ENCODE data around the gene POMZP3. TPM values are rescaled to one million over a fixed set of nuclear protein-coding genes. Genes with fewer than 3 reads are reported as not detected.
A peak's percentile ranks its signal among the peaks of the same experiment; 100 is the strongest.
"Not testable (repeated sequence)": the region's sequence is repeated elsewhere in the genome, so short reads cannot be mapped to it uniquely, and the experiment has no call there.

The POMZP3 gene
- total RNA-seq, 1 donor from 2014 or later: 2.6 TPM

GRCh38 chr7:76613783-76614182 lies 13.3 kb downstream of the POMZP3 start:
- peak; percentile 81 for DNase-seq (ENCODE audit: low read depth)
- H3K36me3 ChIP-seq (ENCODE audit: control insufficient read depth, insufficient read depth, low read length); H3K4me3 ChIP-seq (ENCODE audit: low read depth, low read length); H3K27me3 ChIP-seq (ENCODE audit: control insufficient read depth, insufficient read depth, low read length); FAIRE-seq: not testable (repeated sequence)
- peak; percentile 50 for TF ChIP-seq CTCF (IDR thresholded peaks at IDR 0.05; ENCODE audit: insufficient read depth, low read length, severe bottlenecking)

DNA sequence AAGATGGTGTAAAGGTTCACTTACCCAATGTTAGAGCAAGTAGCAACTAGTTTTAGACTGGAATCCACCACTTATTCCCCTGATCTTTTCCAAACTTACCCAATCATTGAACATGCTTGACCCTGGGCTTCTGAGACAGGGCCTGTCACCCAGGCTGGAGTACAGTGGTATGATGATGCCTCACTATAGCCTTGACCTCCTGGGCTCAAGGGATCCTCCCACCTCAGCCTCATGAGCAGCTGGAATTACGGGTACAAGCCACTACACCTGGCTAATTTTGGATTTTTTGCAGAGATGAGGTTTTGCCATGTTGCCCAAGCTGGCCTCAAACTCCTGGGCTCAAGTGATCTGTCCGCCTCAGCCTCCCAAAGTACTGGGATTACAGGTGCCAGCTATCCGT lies 14.8 kb downstream of the POMZP3 start:
- DNase-seq (ENCODE audit: low read depth); H3K36me3 ChIP-seq (ENCODE audit: control insufficient read depth, insufficient read depth, low read length); H3K27me3 ChIP-seq (ENCODE audit: control insufficient read depth, insufficient read depth, low read length); FAIRE-seq; H3K4me3 ChIP-seq (ENCODE audit: low read depth, low read length): not testable (repeated sequence)

DNA sequence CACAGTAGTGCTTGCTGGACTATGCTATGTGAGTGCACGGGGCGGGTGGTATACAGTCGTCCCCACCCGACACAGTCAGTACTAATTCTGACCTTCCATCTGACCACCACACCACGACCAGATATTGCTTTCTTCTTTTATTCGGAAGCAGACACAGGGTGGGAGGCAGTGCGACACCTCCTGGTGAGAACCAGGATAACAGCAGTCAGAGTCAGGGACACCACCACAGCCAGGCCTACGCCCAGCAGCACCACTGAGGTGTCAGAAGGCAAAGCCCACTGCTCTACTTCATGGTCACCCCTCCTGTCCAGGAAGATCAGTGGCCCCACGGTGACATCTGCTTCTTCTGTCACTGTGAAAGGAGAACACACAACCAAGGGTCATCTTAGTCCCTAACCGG lies 17.2 kb downstream of the POMZP3 start:
- not testable (repeated sequence) for DNase-seq (ENCODE audit: low read depth); H3K4me3 ChIP-seq (ENCODE audit: low read depth, low read length); FAIRE-seq; H3K36me3 ChIP-seq (ENCODE audit: control insufficient read depth, insufficient read depth, low read length); H3K27me3 ChIP-seq (ENCODE audit: control insufficient read depth, insufficient read depth, low read length)

- DNase-seq (ENCODE audit: low read depth): peak; percentile 41
- H3K36me3 ChIP-seq (ENCODE audit: control insufficient read depth, insufficient read depth, low read length); H3K27me3 ChIP-seq (ENCODE audit: control insufficient read depth, insufficient read depth, low read length); H3K4me3 ChIP-seq (ENCODE audit: low read depth, low read length); FAIRE-seq: not testable (repeated sequence)
Measured at GRCh38 chr7:76608469-76608868, 18.6 kb downstream of the POMZP3 start.

DNA sequence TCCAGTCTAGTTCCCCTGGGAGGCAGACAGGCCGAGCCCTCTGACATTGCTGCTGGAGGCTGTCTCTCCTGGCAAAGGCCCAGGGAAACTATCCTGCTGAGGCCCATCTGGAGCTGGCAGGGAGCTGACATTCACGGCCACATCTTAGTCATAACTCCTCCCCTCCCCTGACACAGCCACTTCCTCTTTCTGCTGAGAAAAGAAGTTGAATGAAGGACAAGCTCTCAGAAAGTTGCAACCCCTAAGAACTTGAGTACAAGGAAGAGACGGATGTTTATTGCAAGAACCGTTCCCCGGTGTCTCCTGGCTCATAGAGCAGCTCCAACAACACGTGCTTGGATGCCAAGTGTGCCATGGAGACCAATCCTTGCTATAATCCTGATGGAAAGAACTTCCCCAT lies 21.1 kb downstream of the POMZP3 start:
- peak; percentile 78 for DNase-seq (ENCODE audit: low read depth)
- H3K27me3 ChIP-seq (ENCODE audit: control insufficient read depth, insufficient read depth, low read length); H3K4me3 ChIP-seq (ENCODE audit: low read depth, low read length); FAIRE-seq; H3K36me3 ChIP-seq (ENCODE audit: control insufficient read depth, insufficient read depth, low read length): not testable (repeated sequence)

GRCh38 chr7:76600650-76601049 lies 26.4 kb downstream of the POMZP3 start:
- not testable (repeated sequence) for FAIRE-seq

DNA sequence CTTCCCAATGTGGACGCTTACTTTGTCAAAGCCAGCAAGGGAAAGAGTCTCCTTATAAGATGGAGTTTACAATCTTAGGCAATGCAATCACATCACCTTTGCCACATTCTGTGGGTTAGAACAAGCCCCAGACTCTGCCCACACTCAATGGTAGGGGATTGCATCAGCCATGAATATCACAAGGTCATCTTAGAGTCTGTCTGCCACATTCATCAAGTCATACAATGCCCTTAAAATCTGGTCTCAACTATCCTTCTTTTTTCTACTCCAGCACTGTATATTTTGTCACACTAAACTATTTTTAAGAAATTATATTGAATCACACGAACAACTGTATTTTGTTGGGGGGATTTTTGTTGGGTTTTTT lies 27.0 kb downstream of the POMZP3 start:
- not testable (repeated sequence) for H3K27me3 ChIP-seq (ENCODE audit: control insufficient read depth, insufficient read depth, low read length); H3K36me3 ChIP-seq (ENCODE audit: control insufficient read depth, insufficient read depth, low read length); FAIRE-seq; H3K4me3 ChIP-seq (ENCODE audit: low read depth, low read length); DNase-seq (ENCODE audit: low read depth)

More at GRCh38 chr7:76600650-76601049, 26.4 kb downstream of the POMZP3 start:
- H3K4me3 ChIP-seq (ENCODE audit: low read depth, low read length); H3K36me3 ChIP-seq (ENCODE audit: control insufficient read depth, insufficient read depth, low read length); DNase-seq (ENCODE audit: low read depth); H3K27me3 ChIP-seq (ENCODE audit: control insufficient read depth, insufficient read depth, low read length): not testable (repeated sequence)

DNA sequence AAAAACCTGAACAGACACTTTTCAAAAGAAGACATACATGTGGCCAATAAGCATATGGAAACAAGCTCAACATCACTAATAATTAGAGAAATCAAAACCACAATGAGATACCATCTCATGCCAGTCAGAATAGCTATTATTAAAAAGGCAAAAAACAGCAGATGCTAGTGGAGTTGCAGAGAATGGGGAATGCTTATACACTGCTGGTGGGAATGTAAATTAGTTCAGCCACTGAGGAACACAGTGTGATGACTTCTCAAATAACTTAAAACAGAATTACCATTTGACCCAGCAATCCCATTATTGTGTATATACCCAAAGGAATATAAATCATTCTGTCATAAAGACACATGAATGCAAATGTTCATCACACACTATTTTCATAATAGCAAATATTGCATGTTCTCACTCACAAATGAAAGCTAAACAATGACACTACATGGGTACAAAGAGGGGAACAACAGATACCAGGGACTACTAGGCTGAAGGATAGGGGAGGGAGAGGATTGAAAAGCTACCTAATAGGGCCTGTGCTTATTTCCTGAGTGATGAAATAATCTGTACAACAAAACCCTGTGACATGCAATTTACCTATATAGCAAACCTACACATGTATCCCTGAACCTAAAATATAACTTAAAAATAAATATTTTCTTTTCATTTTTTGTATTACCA lies 28.4 kb downstream of the POMZP3 start:
- not testable (repeated sequence) for H3K36me3 ChIP-seq (ENCODE audit: control insufficient read depth, insufficient read depth, low read length); H3K27me3 ChIP-seq (ENCODE audit: control insufficient read depth, insufficient read depth, low read length); DNase-seq (ENCODE audit: low read depth); FAIRE-seq; H3K4me3 ChIP-seq (ENCODE audit: low read depth, low read length)

GRCh38 chr7:76597288-76597687 lies 29.8 kb downstream of the POMZP3 start:
- not testable (repeated sequence) for H3K36me3 ChIP-seq (ENCODE audit: control insufficient read depth, insufficient read depth, low read length); H3K27me3 ChIP-seq (ENCODE audit: control insufficient read depth, insufficient read depth, low read length); FAIRE-seq; DNase-seq (ENCODE audit: low read depth); H3K4me3 ChIP-seq (ENCODE audit: low read depth, low read length)

GRCh38 chr7:76592694-76593093 lies 34.4 kb downstream of the POMZP3 start:
- not testable (repeated sequence) for FAIRE-seq; H3K27me3 ChIP-seq (ENCODE audit: control insufficient read depth, insufficient read depth, low read length); H3K36me3 ChIP-seq (ENCODE audit: control insufficient read depth, insufficient read depth, low read length); DNase-seq (ENCODE audit: low read depth); H3K4me3 ChIP-seq (ENCODE audit: low read depth, low read length)

DNA sequence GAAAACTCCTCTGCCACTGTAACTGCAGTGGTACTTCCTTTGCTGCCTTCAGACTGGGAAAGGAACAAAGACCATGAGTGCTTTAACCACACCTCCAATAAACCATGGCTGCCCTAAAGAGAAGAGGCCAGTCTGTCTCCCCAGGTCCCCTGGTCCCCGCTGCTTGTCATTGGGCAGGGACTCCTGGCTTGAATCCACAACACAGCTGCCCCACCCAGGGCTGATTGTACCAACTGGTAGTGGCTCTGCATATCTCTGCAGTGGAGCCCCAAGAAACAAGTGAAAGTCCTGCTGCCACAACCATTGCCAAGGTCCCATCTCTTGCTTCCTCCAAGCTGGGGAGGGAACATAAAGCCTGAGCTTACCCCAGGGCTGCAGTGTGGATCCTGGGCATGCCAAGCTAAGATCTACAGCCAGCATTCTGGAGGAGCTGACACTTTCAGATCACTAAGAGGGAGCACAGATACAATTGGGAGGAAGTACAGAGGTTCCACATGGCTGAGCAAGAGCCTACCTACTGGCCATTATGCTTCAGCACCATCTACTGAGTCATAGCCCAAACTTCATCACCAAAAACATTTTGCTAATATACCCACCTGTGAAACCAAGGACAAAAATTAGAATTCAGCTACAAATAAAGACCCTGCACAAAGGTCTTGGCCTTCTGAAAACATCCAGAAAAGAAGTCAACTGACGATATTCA lies 35.3 kb downstream of the POMZP3 start:
- H3K27me3 ChIP-seq (ENCODE audit: control insufficient read depth, insufficient read depth, low read length); DNase-seq (ENCODE audit: low read depth); H3K4me3 ChIP-seq (ENCODE audit: low read depth, low read length); H3K36me3 ChIP-seq (ENCODE audit: control insufficient read depth, insufficient read depth, low read length): not testable (repeated sequence)
- FAIRE-seq: peak; percentile 36

- not testable (repeated sequence) for H3K27me3 ChIP-seq (ENCODE audit: control insufficient read depth, insufficient read depth, low read length); H3K36me3 ChIP-seq (ENCODE audit: control insufficient read depth, insufficient read depth, low read length); DNase-seq (ENCODE audit: low read depth); FAIRE-seq; H3K4me3 ChIP-seq (ENCODE audit: low read depth, low read length)
Measured at GRCh38 chr7:76591033-76591432, 36.0 kb downstream of the POMZP3 start.

DNA sequence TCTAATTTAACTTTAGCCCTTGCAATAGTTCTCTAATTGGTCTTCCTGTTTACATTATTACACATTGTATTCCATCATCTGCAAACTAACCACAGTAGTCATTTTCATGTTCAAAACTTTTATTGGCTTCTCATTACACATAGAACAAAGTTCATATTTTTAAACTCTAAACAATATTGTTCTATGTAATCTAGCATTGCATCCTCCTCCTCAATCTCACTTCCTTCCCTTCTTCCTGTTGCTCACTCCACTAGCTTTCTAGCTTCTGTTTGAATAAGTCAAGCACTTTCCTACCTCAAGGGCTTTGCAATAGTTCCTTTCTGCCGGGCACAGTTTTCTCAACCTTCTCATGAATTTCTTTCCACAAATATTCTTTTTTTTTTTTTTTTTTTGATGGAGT lies 38.5 kb downstream of the POMZP3 start:
- H3K36me3 ChIP-seq (ENCODE audit: control insufficient read depth, insufficient read depth, low read length); DNase-seq (ENCODE audit: low read depth); H3K27me3 ChIP-seq (ENCODE audit: control insufficient read depth, insufficient read depth, low read length); FAIRE-seq; H3K4me3 ChIP-seq (ENCODE audit: low read depth, low read length): not testable (repeated sequence)

Measured in bronchial epithelial cell (primary cell).